CD4-positive, alpha-beta T cell treated with Interferon alpha-2 for 1 hour (primary cell): ENCODE measurements around the gene ARMH1.

Experiments used
- DNase-seq, 2 donors: peaks; one replicate each; pipeline ENCODE4 v3.0.0-alpha.2; 2020 to 2022

ARMH1 gene

GRCh38 chr1:44674113-44675000 lies at the start of gene ARMH1, which contains the start of gene TMEM53:
Gene ARMH1, plus strand, starts transcription at chr1:44674714. Its CDS starts 14,984 bp downstream, at chr1:44689698.
Gene TMEM53, minus strand, starts transcription at chr1:44674481. Its CDS starts 90 bp downstream, at chr1:44674391.
- DNase-seq, result peak; percentile 99

GRCh38 chr1:44625348-44625747 lies 49.2 kb upstream of the ARMH1 start:
- no peak for DNase-seq

GRCh38 chr1:44628962-44629756 lies 45.4 kb upstream of the ARMH1 start:
- no peak for DNase-seq

- DNase-seq, result no peak
Observed at GRCh38 chr1:44630116-44630515, 44.4 kb upstream of the ARMH1 start.

- DNase-seq, result no peak
Observed at GRCh38 chr1:44631333-44631646, 43.2 kb upstream of the ARMH1 start.

- DNase-seq, result peak; percentile 86 to 91
Observed at GRCh38 chr1:44631647-44632539, 42.6 kb upstream of the ARMH1 start.

- DNase-seq, result no peak
Observed at GRCh38 chr1:44632598-44632997, 41.9 kb upstream of the ARMH1 start.

- no peak for DNase-seq
Observed at GRCh38 chr1:44634606-44635189, 39.8 kb upstream of the ARMH1 start.

GRCh38 chr1:44635439-44635838 lies 39.1 kb upstream of the ARMH1 start:
- no peak for DNase-seq

GRCh38 chr1:44636083-44636687 lies 38.3 kb upstream of the ARMH1 start:
- DNase-seq, result no peak

GRCh38 chr1:44636688-44637598 lies 37.6 kb upstream of the ARMH1 start:
- DNase-seq, result no peak

- no peak for DNase-seq
Observed at GRCh38 chr1:44637702-44638411, 36.7 kb upstream of the ARMH1 start.

- no peak for DNase-seq
Observed at GRCh38 chr1:44640200-44640853, 34.2 kb upstream of the ARMH1 start.

GRCh38 chr1:44641126-44642102 lies 33.1 kb upstream of the ARMH1 start:
- DNase-seq, result no peak

- no peak for DNase-seq
Observed at GRCh38 chr1:44642255-44642654, 32.3 kb upstream of the ARMH1 start.

- no peak for DNase-seq
Observed at GRCh38 chr1:44642925-44643324, 31.6 kb upstream of the ARMH1 start.

- no peak for DNase-seq
Observed at GRCh38 chr1:44643721-44644334, 30.7 kb upstream of the ARMH1 start.

GRCh38 chr1:44644806-44645205 lies 29.7 kb upstream of the ARMH1 start:
- no peak for DNase-seq
